ENCODE data around the gene CFAP126.
"Not testable (repeated sequence)": the region's sequence is repeated elsewhere in the genome, so short reads cannot be mapped to it uniquely, and the experiment has no call there.

Gene CFAP126

GRCh38 chr1:161381707-161382106 is 14.0 kb upstream of the CFAP126 start:
- no peak for DNase-seq (ENCODE audit: low read depth)

GRCh38 chr1:161379071-161379470 is 11.4 kb upstream of the CFAP126 start:
- DNase-seq (ENCODE audit: low read depth), result no peak

GRCh38 chr1:161378014-161378413 is 10.3 kb upstream of the CFAP126 start:
- DNase-seq (ENCODE audit: low read depth), result no peak

GRCh38 chr1:161374373-161374772 is 6.7 kb upstream of the CFAP126 start:
- no peak for DNase-seq (ENCODE audit: low read depth)

- DNase-seq (ENCODE audit: low read depth), result no peak
Observed at GRCh38 chr1:161373442-161373841, 5.8 kb upstream of the CFAP126 start.

GRCh38 chr1:161365207-161365606 is 2.5 kb downstream of the CFAP126 start:
- DNase-seq (ENCODE audit: low read depth), result no peak

GRCh38 chr1:161364332-161364731 is 3.3 kb downstream of the CFAP126 start:
- no peak for DNase-seq (ENCODE audit: low read depth)

- DNase-seq (ENCODE audit: low read depth), result no peak
Observed at GRCh38 chr1:161359291-161359690, 8.4 kb downstream of the CFAP126 start.

GRCh38 chr1:161357073-161357472 is 10.6 kb downstream of the CFAP126 start:
- no peak for DNase-seq (ENCODE audit: low read depth)

- no peak for DNase-seq (ENCODE audit: low read depth)
Observed at GRCh38 chr1:161351482-161351881, 16.2 kb downstream of the CFAP126 start.

GRCh38 chr1:161350671-161351070 is 17.0 kb downstream of the CFAP126 start:
- no peak for DNase-seq (ENCODE audit: low read depth)

GRCh38 chr1:161342821-161343220 is 24.9 kb downstream of the CFAP126 start:
- DNase-seq (ENCODE audit: low read depth), result no peak

- DNase-seq (ENCODE audit: low read depth), result no peak
Observed at GRCh38 chr1:161342177-161342576, 25.5 kb downstream of the CFAP126 start.

GRCh38 chr1:161335796-161336195 is 31.9 kb downstream of the CFAP126 start:
- no peak for DNase-seq (ENCODE audit: low read depth)

- DNase-seq (ENCODE audit: low read depth), result no peak
Observed at GRCh38 chr1:161333166-161333565, 34.5 kb downstream of the CFAP126 start.

GRCh38 chr1:161330346-161330745 is 37.3 kb downstream of the CFAP126 start:
- DNase-seq (ENCODE audit: low read depth), result no peak

- no peak for DNase-seq (ENCODE audit: low read depth)
Observed at GRCh38 chr1:161324020-161324419, 43.7 kb downstream of the CFAP126 start.

- DNase-seq (ENCODE audit: low read depth), result not testable (repeated sequence)
Observed at GRCh38 chr1:161315841-161316674, 51.6 kb downstream of the CFAP126 start.
